NCI-H146 treated with DMSO at 0.1 percent for 48 hours (cell line): ENCODE data around the gene KPNA2.
"Not testable (repeated sequence)": the region's sequence is repeated elsewhere in the genome, so short reads cannot be mapped to it uniquely, and the experiment has no call there.

Experiments
- DNase-seq: peaks from one replicate; lab custom pipeline; 2025; ENCODE audit not compliant: unreplicated experiment; lab: John Stamatoyannopoulos, UW

The KPNA2 gene

DNA sequence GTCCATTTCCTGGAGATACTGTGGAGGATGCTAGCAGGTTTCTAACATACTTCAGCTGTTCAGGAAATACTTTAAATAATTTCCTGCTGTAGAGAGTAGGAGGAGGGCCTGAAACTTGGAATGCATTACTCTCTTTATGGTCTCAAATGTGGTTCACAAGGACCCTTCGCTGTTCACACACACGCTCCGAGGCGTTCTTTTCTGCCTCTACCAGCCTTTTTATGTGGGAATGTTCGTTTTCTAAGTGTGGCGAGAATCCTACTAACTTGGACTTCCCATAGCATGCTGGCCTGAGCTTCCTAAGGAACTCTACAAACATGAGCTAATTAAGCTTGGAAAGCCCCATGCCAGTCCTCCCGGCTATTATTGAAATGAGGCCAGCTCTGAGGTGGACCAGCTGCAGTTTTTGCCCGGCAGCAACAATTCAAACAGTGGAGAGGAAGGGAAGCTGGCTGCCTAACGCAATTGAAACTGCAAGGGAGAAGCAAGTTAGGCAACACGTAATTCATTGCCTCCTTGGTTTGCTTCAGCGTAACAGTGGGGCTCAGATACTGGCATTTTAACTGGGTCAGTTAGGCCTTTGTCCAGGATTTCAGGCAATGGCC lies 18.9 kb downstream of the KPNA2 start:
- DNase-seq, result no peak

DNA sequence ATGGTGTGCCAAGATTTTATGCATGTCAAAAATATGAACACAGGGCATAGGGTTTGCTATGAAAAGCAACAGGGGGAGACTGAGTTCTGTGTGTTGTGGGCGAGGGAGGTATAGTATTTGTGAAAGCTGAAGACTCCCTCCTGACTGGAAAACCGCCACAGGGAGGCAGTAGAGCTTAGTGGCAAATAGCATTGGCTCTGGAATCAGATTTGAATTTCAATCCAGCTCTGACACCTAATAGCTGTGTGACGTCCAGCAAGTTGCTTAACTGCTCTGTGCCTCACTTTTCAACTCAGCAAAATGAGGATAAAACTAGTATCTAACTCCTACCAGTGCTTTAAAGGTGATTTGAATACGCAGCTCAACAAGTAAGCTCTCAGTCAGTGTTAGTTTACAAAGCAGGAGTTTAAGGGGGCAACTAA lies 22.0 kb downstream of the KPNA2 start:
- DNase-seq, result no peak

DNA sequence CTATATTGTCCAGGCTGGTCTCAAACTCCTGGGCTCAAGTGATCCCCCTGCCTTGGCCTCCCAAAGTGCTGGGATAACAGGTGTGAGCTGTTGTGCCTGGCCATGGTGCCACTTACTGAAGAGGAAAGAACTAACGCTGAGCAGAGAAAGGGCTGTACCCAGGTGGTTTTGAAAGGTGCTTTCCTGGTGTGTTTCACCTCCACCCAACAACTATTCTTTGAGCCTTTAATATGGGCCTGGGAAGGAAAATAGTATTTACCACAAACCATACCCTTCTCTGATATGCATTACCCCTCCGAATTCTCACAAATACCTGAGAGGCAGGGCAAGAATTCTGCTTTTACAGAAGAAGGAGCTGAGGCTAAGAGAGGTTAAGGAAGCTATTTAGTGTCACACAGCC lies 24.8 kb downstream of the KPNA2 start:
- DNase-seq, result no peak

DNA sequence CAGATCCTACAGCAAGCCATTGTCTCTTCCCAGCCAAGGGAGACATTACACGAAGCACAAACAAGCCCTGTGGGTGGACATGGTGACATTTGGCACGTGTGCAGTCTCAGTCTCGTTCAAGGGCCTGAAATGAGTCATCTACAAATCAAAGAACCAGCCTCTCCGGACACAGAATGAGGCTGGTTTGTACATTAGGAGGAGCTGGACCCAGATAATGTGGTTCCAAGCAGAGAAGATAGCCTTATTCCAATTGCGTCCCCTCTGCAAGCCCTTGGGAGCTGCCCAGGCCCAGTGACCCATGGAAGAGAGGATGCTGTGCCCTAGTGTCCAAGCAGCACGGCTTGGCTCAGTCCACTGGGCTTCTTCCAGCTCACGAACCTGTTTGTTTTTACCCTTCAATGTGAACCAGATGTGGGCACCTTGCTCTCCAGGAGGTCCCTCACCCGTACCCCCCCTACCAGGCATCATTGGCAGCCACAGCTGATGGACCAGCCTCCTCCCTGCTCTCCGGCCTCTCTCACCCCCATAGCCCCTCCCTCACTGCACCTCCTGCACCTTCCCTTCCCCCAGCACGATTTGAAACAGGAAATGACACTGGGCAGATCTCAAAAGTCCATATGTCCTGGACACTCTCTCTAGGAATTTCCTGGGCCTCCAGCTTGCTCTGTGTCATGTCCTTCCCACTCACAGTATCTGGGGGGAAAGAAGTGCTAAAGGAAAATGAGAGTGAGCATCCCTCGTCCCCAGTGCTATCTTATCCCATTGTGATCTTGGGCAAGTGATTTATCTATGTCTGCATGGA lies 26.2 kb downstream of the KPNA2 start:
- DNase-seq, result no peak

DNA sequence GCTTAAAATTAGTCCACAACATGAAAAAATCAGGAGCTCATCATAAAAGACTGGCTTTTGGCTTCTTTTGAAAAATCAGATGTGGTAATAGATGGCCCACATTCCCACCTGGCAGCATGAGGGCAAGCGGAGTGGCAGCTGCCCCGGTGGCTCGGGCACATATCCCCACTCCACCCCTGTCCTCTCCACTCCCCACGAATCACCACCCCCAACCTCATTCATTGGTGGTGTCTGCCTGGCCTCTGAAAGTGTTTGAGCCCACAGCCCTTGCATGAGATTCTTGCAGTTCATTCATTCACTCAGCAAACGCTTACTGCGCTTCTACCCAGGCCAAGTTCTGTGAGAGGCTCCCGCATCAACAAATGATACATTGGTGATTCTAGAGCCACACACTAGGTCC lies 29.8 kb downstream of the KPNA2 start:
- DNase-seq, result not testable (repeated sequence)

DNA sequence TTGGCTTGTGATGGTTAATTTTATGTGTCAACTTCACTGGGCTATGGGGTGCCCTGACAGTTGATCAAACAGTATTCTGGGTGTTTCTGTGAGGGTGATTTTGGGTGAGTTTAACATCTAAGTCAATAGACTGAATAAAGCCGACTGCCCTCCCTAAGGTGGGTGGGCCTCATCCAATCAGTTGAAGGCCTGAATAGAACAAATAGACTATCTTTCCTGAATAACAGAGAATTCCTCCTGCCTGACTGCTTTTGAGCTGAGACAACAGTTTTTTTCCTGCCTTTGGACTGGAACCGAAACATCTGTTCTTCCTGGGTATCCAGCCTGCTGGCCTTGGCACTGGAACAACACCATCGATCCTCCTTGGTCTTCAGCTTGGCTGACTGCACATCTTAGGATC lies 33.0 kb downstream of the KPNA2 start:
- DNase-seq, result not testable (repeated sequence)

DNA sequence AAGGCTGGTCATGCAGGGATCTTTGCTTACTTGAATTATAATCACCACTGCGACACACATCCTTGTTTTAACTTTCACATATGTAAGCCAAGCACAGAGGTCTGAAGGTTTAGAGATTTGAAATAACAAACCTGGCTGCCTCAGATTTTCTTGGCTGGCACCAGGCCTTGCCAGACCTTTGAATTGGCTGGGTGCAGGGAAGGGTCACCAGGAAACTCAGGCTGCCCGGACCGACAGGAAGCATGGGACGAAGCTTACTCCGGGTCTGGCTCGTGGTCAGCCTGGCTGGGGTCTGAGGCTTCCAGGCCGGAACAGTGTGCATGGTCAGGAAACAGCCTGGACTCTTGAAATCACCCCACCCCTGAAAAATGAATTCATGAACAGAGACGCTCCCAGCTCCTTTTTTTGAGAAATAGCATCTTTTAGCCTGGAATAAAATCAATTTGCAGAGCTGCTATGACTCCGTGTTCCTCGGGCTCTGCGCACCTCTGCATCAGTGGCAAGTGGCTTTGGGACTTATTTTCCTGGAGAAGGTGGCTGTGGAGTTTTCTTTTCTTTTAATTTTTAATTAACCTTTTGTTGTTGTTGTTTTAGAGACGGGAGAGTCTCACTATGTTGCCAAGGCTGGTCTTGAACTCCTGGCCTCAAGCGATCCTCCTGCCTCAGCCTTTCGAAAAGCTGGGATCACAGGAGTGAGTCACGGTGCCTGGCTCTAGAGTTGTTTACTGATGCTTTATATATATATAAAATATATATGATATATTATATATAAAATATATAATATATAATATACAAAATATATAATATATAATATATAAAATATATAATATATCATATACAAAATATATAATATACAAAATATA lies 35.3 kb downstream of the KPNA2 start:
- not testable (repeated sequence) for DNase-seq

DNA sequence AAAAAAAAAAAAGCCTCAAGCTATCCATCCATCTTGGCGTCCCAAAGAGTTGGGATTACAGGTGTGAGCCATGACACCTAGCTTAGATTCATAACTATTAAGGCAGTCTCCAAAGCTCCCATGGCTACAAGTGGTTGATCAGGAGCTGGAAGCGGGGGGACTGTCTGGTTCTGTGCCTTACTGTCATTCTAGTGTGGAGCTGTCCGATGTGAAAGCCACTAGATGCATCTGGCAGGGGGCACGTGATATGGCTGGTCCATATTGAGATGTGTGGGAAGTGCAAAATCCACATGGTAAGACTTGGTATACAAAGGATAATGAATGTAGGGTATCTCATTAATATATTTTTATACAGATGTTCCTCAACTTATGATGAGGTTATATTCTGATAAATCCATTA lies 38.7 kb downstream of the KPNA2 start:
- DNase-seq, result no peak

DNA sequence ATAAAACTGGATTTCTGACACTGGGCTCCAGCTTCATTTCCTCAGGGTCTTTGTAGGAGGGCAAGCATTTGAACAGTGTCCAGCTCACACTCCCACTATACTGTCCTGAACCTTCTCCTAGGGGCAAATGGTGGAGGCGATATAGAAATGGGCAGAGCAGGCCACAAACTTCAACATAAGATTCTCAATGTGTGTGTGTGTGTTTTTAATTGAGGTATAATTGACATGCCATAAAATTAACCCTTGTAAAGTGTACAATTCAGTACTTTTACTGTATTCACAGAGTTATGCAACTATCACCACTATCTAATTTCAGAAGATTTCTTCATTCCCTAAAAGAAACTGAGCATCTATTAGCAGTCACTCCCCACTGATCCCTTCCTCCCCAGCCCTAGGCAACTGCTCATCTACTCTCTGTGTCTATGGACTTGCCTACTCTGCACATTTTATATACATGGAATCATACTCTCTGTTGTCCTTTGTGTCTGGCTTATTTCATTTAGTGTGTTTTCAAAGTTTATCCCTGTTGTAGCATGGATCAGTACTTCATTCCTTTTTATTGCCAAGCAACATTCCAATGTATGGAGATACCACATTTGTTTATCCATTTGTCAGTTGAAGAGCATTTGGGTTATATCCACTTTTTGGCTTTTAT lies 40.5 kb downstream of the KPNA2 start:
- not testable (repeated sequence) for DNase-seq

DNA sequence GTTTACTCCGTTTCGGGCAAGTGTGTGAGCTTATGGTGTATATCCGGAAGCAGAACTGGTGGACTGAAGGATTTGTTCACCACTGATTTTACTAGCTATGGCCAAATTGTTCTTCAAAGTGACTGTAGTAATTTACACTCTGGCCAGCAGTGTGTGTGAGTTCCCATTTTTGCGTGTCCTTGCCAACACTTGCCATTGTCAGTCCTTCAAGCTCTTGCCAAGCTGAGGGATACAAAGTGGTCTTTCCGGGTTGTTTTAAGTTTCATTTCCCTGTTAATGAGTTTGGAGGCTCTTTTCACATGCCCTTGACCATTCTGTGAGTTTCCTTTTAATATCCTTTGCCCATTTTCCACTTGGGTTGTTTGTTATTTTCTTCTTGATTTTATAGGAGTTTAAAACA lies 42.0 kb downstream of the KPNA2 start:
- not testable (repeated sequence) for DNase-seq

DNA sequence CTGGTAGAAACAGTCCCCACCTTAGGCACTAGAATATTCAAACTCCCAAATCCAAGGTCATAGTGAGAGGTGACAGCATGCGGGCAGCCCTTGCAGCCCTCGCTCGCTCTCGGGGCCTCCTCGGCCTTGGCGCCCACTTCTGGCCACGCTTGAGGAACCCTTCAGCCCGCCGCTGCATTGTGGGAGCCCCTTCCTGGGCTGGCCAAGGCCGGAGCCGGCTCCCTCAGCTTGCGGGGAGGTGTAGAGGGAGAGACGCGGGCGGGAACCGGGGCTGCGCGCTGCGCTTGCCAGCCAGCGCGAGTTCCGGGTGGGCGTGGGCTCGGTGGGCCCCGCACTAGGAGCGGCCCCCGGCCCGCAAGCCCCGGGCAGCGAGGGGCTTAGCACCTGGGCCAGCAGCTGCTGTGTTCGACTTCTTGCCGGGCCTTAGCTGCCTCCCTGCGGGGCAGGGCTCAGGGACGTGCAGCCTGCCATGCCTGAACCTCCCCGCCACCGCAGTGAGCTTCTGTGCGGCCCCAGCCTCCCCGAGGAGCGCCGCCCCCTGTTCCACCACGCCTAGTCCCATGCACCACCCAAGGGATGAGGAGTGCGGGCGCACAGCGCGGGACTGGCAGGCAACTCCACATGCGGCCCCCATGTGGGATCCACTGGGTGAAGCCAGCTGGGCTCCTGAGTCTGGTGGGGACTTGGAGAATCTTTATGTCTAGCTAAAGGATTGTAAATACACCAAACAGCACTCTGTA lies 45.0 kb downstream of the KPNA2 start:
- no peak for DNase-seq

DNA sequence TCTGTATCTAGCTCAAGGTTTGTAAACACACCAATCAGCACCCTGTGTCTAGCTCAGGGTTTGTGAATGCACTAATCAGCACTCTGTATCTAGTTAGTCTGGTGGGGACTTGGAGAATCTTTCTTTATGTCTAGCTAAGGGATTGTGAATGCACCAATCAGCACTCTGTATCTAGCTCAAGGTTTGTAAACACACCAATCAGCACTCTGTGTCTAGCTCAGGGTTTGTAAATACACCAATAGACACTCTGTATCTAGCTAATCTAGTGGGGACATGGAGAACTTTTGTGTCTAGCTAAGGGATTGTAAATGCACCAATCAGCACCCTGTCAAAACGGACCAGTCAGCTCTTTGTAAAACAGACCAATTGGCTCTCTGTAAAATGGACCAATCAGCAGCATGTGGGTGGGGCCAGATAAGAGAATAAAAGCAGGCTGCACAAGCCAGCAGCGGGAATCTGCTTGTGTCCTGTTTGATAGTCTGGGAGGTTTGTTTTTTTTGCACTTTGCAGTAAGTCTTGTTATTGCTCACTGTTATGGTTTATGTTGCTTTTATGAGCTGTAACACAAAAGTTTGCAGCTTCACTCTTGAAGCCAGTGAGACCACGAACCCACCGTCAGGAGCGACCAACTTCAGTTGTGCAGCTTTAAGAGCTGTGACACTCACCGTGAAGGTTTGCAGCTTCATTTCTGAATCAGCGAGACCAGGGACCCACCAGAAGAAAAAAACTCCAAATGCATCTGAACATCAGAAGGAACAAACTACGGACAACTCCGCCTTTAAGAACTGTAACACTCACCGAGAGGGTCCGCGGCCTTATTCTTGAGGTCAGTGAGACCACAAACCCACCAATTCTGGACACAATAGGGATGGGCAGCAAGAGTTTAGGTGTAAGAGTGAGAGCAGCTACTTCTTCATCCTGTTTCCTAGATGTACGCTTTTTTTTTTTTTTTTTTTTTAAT lies 46.0 kb downstream of the KPNA2 start:
- not testable (repeated sequence) for DNase-seq

DNA sequence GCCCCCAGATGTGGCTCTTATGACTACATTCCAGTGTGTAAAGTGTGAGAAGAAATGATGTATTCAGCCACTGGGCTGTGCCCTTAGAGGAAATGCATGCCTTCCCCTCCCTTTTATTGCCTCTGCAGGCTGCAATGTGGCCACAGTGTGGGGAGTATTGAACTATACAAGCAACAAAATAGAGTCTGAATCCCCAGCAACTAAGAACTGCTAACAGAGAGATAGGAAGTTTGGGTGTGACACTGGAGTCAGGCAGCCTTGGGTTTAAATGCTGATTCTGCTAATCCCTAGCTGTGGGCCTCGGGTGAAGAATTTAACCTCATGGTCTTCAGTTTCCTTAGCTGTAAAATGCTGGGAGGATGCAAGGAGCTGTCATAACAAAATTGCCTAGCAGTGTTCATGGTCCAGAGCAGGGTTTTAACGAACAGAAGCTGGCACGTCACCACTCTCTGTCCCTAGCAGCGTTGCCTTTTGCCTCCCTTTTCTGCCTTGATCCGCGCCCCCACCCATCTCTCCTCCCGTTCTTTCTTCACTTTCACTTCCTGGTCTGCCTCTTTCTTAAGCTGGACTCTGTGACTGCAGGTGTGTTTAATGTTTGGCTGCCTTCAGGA lies 50.3 kb downstream of the KPNA2 start:
- no peak for DNase-seq

DNA sequence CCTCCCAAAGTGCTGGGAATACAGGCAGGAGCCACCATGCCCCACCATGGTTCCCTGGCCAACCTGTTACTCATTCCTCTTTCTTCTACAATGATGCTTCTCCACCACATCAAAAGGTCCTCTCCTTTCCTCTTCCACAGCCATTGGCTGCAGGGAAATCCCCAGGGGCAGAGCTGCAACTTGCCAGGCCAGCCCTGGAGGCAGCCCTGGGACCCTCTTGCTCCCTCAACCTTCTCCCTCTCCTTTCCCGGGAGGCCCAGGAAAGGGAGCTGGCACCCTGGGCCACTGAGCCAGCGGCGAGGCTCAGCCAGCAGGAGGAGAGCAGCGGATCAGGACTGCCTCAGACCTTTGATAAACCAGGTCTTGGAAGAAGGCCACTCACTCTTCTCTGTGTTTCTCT lies 51.1 kb downstream of the KPNA2 start:
- DNase-seq, result not testable (repeated sequence)

DNA sequence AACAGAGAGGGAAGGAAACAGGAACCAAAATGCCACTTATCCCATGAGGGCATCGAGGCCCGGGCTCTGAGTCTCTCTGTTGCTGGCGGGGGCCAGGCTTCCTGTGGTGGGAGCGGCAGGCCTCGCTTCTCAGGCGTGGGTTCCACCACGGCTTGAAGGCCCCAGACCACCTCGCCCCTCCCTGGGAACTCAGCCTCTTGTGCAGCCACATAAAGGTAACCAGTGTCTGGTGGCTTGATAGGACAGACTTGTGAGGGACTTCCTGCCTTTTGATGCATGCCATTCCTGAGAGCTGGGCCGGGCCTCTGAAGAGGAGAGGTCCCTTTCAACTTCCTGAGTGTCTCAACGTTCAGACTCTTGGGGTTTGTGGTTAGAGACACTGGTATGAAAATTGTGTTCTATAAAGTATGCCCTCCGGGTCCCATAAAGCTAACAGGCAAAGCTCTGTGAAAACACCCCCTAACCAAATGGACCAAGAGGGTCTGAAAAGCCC lies 51.6 kb downstream of the KPNA2 start:
- not testable (repeated sequence) for DNase-seq

DNA sequence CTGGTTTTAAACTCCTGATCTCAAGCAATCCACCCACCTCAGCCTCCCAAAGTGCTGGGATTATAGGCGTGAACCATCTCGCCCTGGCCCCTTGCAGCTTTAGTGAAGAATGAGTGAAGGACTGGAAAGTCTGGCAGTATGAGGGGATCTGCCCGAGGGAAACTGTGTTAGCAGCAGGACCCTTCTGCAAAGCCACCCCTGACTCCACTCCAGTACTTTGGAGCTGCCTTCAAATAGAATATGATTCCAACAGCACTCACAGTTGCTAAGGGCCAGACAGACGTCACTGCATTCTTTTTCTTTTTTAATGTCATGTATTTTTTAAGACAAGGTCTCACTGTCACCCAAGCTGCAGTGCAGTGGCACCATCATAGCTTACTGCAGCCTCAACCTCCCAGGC lies 52.3 kb downstream of the KPNA2 start:
- DNase-seq, result no peak

DNA sequence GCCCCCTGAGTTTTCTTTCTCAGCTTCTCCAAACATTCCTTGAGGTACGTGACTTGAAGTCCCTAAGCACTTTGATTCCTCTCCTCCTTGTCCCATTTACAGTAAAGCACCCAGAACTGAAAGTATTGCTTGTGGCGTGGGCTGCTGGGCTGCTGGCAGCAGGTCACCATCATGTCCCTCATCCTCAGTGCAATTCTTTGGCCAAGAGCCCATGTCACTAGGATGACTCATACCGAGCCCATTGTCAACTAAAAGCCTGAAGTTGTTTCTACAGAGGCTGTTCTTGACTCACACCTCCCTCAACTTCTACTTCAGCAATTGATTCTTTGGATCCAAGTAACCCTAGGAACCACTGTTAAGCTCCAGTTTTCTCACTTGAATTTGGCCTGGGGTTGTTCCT lies 54.3 kb downstream of the KPNA2 start:
- DNase-seq, result no peak

DNA sequence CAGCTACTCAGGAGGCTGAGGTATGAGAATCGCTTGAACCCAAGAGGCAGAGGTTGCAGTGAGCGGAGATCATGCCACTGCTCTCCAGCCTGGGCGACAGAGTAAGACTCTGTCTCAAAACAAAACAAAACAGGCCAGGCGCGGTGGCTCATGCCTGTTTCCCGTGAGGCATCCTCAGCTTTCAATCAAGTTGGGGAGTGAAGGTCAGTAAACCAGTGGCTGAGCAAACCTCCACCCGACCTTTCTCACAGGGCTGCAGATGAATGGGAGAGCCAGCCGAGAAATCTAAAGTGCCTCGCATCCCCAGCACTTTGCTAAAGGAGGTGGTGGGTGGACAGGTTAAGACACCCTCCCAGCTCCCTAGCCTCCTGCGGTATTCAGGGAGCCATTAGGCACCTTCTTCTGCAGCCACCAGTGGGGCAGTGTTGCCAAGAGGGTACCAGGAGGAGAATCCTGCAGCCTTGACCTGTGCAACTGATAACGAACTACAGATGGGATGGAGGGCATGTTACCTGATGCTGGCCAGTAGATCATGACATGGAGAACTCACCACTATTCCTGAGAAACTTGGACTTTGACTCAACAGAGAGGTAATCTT lies 59.0 kb downstream of the KPNA2 start:
- DNase-seq, result no peak
